Stimulated activated CD4-positive, alpha-beta T cell treated with anti-CD3 and anti-CD28 coated beads, Interleukin-12 subunit alpha, Interleukin-12 subunit beta, amount 100 ng/mL, for 4 hours (primary cell): Measurements from ENCODE around the gene PELI2.

Source experiments
- DNase-seq: peaks from one replicate; pipeline ENCODE4 v3.0.0-alpha.2; 2020

The PELI2 gene

DNA sequence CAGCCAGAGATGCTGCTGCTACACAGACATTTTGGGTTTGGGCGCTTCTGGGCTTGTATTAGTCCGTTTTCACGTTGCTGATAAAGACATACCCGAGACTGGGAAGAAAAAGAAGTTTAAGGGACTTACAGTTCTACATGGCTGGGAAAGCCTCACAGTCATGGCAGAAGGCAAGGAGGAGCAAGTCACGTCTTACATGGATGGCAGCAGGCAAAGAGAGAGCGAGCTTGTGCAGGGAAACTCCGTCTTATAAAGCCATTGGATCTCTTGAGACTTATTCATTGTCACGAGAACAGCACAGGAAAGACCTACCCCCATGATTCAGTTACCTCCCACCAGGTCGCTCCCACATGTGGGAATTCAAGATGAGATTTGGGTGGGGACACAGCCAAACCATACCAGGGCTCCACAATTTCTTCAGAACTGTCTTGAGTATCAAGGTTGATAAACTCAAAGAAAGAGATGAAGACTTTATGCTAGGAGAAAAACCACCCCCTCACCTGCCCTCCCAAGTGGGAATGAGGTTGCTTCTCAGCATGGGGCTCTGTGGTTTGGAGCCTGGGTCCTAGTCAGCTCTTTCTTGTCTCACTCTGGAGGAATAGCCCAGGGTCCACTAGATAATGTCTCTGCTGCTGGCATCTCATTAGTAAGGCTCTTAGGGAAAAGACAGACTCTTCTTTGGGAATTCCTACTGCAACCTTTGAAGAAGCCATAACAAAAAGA, 200.3 kb downstream of the PELI2 start:
- no peak for DNase-seq

GRCh38 chr14:56321861-56322260, 203.7 kb downstream of the PELI2 start:
- no peak for DNase-seq

GRCh38 chr14:56322531-56322930, 204.3 kb downstream of the PELI2 start:
- no peak for DNase-seq

DNA sequence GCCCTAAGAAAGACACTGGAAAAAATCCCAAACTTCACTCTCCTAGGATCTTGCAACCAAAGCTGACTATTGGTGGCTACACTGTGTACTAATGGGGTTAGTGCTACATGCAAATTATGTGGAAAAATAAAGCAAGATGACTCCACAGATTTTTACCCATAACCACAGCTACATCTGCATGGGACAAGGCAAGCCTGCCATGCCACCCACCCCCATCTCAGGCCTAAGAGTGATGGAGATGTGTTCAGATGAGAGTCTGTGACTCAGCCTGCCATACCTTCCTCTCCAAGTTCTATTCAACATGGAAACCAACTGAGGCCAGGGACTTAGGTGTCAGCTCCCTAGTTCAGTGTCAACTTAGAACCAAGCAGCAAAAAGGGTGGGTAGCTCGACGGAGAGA, 206.2 kb downstream of the PELI2 start:
- no peak for DNase-seq

DNA sequence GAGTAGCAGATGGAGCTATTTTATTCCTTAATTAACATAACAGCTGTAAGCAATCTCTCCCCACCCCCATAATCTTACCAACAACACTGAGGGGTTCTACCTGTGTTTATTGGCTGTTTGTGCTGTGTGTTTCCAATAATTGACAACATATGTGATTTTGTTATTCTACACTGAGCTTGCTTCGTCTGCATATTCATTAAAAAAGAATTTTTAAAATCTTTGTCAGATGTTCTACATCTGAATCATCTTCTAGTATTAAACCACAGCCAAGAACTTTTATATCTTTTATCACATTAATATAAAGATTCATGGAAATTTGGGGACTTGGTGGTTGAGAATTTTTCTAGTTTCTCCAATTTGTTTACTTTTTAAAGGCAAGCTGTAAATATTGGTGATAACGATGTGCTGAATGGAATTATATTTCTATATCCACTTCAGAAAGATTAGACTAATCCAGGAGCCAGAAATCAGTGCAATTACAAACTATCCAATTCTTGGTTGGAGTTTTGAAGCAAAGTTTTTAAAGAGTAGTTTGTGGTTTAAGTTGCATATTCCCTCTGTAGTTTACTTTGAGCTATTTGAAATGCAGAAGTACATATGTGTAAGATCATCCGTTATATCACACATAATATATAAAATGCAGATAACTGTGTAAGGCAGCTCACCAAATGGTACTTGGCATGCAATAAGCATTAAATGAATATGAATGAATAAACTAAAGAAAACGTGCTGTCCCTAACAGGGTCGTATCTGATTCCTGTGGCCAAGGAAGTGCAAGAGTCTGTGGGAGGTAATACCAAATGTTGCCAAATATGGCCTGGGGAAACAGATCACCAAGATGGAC, 206.9 kb downstream of the PELI2 start:
- DNase-seq, result no peak

DNA sequence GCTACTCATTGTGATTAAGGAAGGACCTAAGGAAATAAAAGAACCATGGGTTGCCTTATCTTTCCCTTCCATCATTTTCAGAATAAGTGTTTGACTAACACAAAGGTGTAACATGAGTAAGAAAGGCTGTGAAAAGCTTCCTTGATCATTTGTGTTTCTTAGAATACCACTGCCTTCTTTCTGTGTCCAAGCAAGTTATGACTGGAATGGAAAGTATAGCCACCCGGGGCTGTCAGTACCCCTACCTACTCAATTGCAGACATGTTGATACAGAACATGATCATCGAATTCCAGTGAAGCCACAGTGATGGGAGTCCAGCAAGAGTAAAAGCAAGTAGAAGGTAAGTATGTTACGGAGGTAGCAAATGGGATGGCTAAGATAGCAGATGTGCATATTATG, 209.8 kb downstream of the PELI2 start:
- DNase-seq, result no peak

GRCh38 chr14:56331592-56332216, 213.5 kb downstream of the PELI2 start:
- no peak for DNase-seq

DNA sequence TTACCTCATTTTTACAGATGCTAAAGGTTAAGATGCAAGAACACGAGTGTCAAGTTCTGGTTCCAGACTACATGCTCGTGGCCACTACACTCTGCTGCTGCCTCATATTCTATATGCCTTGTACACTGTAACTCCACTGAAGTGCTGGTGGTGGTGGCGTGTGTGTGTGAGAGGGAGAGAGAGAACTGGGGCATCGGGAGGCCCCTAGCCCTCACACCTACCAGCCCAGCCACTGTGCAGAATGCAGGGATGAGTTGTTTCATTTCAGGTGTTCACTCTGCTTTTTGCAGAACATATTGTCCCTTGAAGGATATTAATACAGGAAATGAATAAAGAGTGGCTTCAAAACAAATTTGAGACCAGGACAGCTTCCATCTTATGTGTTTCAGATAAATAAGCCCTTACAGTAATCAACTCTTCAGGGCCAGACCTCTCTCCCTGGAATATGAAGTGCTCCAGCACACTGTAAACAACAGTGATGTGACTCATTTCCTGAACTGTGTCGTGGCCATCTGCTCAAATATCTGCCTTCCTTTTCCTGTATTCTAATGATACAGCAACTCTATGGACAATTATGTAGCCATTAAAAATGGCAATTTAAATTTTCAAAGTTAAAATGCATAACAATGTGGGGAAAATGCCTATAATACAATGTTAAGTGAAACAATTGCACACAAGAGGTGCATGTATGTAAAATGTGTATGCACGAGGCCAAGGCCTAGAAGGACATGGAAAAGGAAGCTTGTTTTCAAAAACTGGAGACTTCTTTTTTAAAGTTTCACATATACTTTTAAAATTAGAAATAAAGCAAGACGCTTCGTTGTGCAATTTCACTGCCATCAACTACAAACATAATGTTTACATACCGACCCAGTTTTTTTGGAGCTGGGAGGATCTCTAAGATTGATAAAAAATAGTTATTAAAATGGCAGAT, 215.4 kb downstream of the PELI2 start:
- no peak for DNase-seq

DNA sequence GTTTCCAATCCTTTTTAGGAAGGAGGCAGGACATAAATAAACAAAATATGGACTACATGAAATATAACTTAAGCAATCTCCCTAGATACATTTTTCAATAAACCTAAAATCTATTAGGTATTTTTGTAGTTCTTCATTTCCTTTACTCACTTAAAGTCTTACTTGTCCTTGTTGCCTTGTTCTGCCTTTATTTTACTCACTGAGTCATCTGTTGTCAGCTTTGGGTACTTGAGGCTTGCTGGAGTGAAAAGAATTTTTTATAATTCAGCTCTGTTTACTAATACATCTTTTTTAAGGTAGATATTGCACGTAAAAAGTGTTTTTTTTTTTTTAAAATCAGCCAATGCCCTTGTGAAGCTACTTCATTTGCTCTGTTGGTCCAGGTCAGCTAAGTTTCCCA, 216.2 kb downstream of the PELI2 start:
- no peak for DNase-seq

- no peak for DNase-seq
Measured at GRCh38 chr14:56338674-56339073, 220.5 kb downstream of the PELI2 start.

- peak; percentile 39 for DNase-seq
Measured at GRCh38 chr14:56339855-56340701, 221.9 kb downstream of the PELI2 start.

DNA sequence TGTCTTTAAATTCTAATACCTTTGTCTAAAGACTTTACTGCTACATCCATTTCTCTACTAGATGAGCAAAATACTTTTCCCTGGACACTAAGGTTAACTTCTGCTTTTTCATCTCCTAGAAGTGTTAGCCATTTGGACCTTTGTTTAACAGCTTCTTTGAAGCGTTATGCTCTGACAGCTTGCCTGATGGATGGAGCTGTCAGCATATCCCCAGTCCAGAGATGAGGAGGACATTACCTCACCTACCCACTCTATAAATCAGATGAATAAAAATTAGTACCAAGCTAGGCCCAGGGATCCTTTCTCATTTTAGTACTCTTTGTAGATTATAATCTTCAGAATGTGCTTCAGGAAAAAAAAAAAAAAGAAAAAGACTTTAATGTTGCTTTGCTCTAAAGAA, 222.7 kb downstream of the PELI2 start:
- DNase-seq, result no peak

- no peak for DNase-seq
Measured at GRCh38 chr14:56341766-56342493, 223.7 kb downstream of the PELI2 start.

DNA sequence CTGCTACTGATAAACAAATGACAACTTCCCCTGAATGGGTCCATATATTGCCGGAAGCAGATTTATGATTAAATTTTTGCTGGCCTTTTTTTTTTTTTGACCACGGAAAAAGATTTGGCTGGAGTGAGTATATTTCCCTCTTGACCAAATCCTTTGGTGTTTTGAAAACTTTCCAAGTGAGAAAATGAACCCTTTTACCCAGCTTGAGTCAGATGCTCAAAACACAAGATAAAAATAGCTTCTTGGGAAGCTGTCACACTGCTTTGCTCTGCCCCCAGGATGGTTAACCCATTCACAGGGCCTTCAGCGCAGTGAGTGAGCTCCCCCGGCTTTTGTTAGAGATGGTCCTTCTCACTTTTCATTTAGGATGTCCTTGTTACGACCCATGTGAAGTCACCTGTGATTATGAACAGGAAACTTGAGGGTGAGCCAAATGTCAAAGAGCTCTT, 224.3 kb downstream of the PELI2 start:
- no peak for DNase-seq

- no peak for DNase-seq
Measured at GRCh38 chr14:56349960-56350359, 231.7 kb downstream of the PELI2 start.
